Lower lobe of right lung (tissue), 2 donors: Measurements from ENCODE around the gene INTS1. TPM values are rescaled to one million over a fixed set of nuclear protein-coding genes. Genes with fewer than 3 reads are reported as not detected.

Experiments used
- ATAC-seq, 2 donors: fragments of 200-7000 bp; cut with Tn5 transposase; one replicate each; pipeline ENCODE4 v1.9.1; 2020 to 2022; ENCODE audit warnings: mild to moderate bottlenecking in 2 of 2, moderate library complexity in 2 of 2
- DNase-seq: peaks from one replicate; pipeline ENCODE4 v3.0.0-alpha.2; 2020
- H3K27ac ChIP-seq: fragments of 200-600 bp; one replicate; pipeline ENCODE4 v1.8.0; 2022
- H3K27me3 ChIP-seq: fragments of 200-600 bp; one replicate; pipeline ENCODE4 v1.8.0; 2022; ENCODE audit warnings: low read depth
- H3K36me3 ChIP-seq: fragments of 200-600 bp; one replicate; pipeline ENCODE4 v1.8.0; 2022; ENCODE audit warnings: mild to moderate bottlenecking
- H3K4me1 ChIP-seq: fragments of 200-600 bp; one replicate; pipeline ENCODE4 v1.8.0; 2022
- H3K4me3 ChIP-seq: fragments of 200-600 bp; one replicate; pipeline ENCODE4 v1.8.0; 2022; ENCODE audit warnings: mild to moderate bottlenecking
- H3K9me3 ChIP-seq: fragments of 200-600 bp; one replicate; pipeline ENCODE4 v1.8.0; 2022
- intact Hi-C: fragments of 100-400 bp; cut with DNase I; formaldehyde crosslinking; loops from one replicate; pipeline ENCODE4 v1.11.0; 2022
- total RNA-seq: library from RNA; stranded (reverse); fragmentation: NEBNext Ultra II Directional; extraction: Animal tissue kit (Norgen Biotek cat#: 25700); gene quantifications from one replicate; pipeline ENCODE4 v1.2.1, GENCODE V29; 2021
- TF ChIP-seq, protein P1 (sequence below): fragments of 200-600 bp; IDR thresholded peaks from one replicate; pipeline ENCODE4 v1.8.0; 2022; ENCODE audit warnings: antibody characterized with exemption, mild to moderate bottlenecking
- donor health status: DM: no; HTN: yes; CAD: no; lungs with severe emphysema.

Gene INTS1
- total RNA-seq, 1 donor from 2014 or later = 50.8 TPM

DNA sequence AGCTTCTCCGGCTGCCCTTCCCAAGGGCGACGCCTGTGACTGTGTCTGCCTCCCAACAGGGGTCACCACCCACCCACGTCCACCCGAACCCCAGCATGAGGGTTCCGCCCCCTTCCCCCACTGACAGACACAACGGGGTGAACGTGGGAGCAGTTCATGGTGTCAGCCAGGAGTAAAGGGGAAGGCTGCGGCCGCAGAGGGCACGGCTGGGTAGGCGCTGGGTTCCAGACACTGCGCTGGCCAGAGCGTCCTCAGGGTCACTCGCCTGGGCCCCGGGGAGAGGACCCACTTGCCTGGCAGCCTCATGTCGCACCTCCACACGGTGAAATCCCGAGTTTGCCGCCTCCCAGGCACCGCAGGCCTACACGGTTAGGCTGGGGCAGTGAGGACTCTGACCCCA lies 21.1 kb downstream of the INTS1 start:
- no peak for ATAC-seq

DNA sequence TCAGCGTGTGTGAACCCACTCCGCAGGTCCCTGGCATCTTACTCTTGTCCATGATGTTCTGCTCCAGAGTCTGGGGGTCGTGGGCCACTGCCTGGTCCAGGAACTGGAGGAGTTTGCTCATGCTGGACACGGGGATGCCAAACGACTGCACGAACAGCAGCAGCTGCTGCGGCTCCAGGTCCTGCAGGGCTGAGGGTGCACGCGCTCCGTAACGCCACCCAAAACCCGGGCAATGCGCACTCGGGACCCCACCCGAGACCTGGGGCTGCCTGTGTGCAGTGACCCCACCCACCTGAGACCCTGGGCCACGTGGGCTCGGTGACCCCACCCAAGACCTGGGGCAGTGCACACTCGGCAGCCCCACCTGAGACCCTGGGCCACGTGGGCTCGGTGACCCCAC lies 22.9 kb downstream of the INTS1 start:
- Histone ChIP-seq H3K4me3 (no peak overlapping the region), H3K36me3 (peaks cover 99% of the 10 kb centered on the region), H3K27ac (no peak overlapping the region), H3K27me3 (no peaks in the 10 kb centered on the region), H3K9me3 (no peaks in the 10 kb centered on the region), H3K4me1 (no peaks in the 10 kb centered on the region)
- intact Hi-C loops = no loop called here
- DNase-seq = no peak
- TF ChIP-seq, protein P1, sequence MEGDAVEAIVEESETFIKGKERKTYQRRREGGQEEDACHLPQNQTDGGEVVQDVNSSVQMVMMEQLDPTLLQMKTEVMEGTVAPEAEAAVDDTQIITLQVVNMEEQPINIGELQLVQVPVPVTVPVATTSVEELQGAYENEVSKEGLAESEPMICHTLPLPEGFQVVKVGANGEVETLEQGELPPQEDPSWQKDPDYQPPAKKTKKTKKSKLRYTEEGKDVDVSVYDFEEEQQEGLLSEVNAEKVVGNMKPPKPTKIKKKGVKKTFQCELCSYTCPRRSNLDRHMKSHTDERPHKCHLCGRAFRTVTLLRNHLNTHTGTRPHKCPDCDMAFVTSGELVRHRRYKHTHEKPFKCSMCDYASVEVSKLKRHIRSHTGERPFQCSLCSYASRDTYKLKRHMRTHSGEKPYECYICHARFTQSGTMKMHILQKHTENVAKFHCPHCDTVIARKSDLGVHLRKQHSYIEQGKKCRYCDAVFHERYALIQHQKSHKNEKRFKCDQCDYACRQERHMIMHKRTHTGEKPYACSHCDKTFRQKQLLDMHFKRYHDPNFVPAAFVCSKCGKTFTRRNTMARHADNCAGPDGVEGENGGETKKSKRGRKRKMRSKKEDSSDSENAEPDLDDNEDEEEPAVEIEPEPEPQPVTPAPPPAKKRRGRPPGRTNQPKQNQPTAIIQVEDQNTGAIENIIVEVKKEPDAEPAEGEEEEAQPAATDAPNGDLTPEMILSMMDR = no peak
- no peak for ATAC-seq

More for the DNA sequence above, 21.1 kb downstream of the INTS1 start:
- Histone ChIP-seq H3K27ac (no peak overlapping the region), H3K9me3 (no peaks in the 10 kb centered on the region), H3K36me3 (peaks cover 99% of the 10 kb centered on the region), H3K4me1 (no peaks in the 10 kb centered on the region), H3K27me3 (no peaks in the 10 kb centered on the region), H3K4me3 (no peak overlapping the region)
- intact Hi-C loops = no loop called here
- DNase-seq = no peak
- TF ChIP-seq, protein P1 = no peak

- TF ChIP-seq, protein P1 = no peak
- intact Hi-C loops = no loop called here
- no peak overlapping the region for H3K4me3 ChIP-seq
- DNase-seq = no peak
- ATAC-seq = no peak
- no peaks in the 10 kb centered on the region for H3K4me1 ChIP-seq
- H3K27ac ChIP-seq = no peak overlapping the region
- no peaks in the 10 kb centered on the region for H3K27me3 ChIP-seq
- H3K9me3 ChIP-seq = no peaks in the 10 kb centered on the region
- peaks cover 99% of the 10 kb centered on the region for H3K36me3 ChIP-seq
Observed at GRCh38 chr7:1480670-1481069, 23.5 kb downstream of the INTS1 start.

DNA sequence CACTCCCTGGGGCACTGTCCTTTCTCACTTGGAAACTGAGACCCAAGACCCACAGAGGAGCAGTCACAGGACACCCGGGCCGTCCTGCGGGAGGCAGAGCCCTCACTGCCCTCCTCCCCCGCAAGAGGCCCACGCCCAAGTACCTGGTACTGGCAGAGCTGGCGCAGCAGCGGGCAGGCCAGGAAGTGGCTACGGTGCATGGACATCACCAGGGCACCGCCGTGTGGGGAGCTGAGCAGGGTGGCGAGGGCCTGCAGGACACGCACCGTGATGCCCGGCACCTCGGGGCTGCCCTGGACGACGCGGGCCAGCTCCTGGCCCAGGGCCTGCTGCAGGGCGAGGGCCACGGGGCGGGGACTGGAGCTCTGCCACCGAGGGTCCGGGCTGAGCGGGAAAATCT lies 24.9 kb downstream of the INTS1 start:
- no peaks in the 10 kb centered on the region for H3K27me3 ChIP-seq
- no peak for ATAC-seq
- H3K4me1 ChIP-seq = peaks cover 4% of the 10 kb centered on the region
- H3K4me3 ChIP-seq = no peak overlapping the region
- intact Hi-C loops = no loop called here
- DNase-seq = no peak
- H3K9me3 ChIP-seq = no peaks in the 10 kb centered on the region
- TF ChIP-seq, protein P1 = no peak
- H3K27ac ChIP-seq = no peak overlapping the region
- H3K36me3 ChIP-seq = peaks cover 99% of the 10 kb centered on the region

DNA sequence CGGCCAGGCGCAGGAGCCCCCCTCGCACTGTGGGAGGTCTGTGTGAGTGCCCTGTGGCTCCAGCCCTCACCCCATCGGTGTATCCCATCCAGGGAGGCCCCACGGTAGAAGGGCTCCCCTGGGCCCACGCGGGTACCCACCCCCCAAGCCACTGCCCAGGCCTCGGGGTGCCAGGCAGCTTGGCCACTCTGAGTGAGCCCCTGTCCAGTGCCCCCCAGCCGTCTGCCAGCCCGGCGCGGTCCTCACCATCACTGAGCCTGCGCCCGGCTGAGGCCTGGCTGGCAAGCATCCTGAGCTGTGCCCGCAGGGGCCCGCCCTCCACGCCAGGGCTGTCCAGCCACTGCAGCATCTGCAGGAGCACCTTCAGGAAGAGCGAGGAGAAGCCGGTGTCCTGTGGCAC lies 25.7 kb downstream of the INTS1 start:
- Histone ChIP-seq H3K27me3 (no peaks in the 10 kb centered on the region), H3K4me1 (peaks cover 10% of the 10 kb centered on the region), H3K27ac (no peak overlapping the region), H3K9me3 (no peaks in the 10 kb centered on the region), H3K4me3 (no peak overlapping the region), H3K36me3 (peaks cover 99% of the 10 kb centered on the region)
- TF ChIP-seq, protein P1 = no peak
- ATAC-seq = no peak
- DNase-seq = no peak
- intact Hi-C loops = no loop called here

- Histone ChIP-seq H3K27ac (no peak overlapping the region), H3K9me3 (no peaks in the 10 kb centered on the region), H3K4me1 (peaks cover 10% of the 10 kb centered on the region), H3K27me3 (no peaks in the 10 kb centered on the region), H3K36me3 (peaks cover 99% of the 10 kb centered on the region), H3K4me3 (no peak overlapping the region)
- intact Hi-C loops = no loop called here
- ATAC-seq = no peak
- DNase-seq = no peak
- TF ChIP-seq, protein P1 = no peak
Observed at GRCh38 chr7:1476859-1477258, 27.3 kb downstream of the INTS1 start.
